AG10803 (cell line): Measurements from ENCODE around the gene CD84.
"Not testable (repeated sequence)": the region's sequence is repeated elsewhere in the genome, so short reads cannot be mapped to it uniquely, and the experiment has no call there.

Experiments
- DNase-seq: peaks from one replicate; pipeline ENCODE4 v3.0.0; 2010; ENCODE audit warnings: low read depth
- H3K4me3 ChIP-seq: 2 replicates; pipeline ENCODE4 v1.5.1; 2011; ENCODE audit warnings: mild to moderate bottlenecking, low read length, control low read depth
- TF ChIP-seq, protein P1 (sequence below): conservative IDR thresholded peaks from 2 replicates; pipeline ENCODE4 v1.5.1; 2011; ENCODE audit warnings: mild to moderate bottlenecking, low read length, control low read depth, inconsistent platforms

The CD84 gene

DNA sequence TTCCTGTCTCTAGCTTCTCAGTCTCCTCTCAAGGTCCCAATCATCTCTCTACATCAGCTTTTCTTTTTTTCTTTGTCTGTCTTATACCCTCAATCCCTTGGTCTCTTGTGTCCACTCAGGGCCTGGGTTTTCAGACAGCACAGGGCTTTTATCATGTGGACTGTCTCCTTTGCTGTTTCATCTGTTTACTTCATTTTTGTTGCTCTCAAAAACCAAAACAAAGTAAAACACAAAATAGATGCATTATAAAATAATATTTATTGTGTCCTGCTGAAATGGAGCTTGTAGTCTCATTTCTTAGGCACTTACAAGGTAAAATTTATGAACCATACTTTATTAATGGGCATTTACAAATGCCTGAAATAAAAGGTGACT lies 38.5 kb downstream of the CD84 start:
- H3K4me3 ChIP-seq: no peak overlapping the region
- no peak for DNase-seq
- TF ChIP-seq, protein P1, sequence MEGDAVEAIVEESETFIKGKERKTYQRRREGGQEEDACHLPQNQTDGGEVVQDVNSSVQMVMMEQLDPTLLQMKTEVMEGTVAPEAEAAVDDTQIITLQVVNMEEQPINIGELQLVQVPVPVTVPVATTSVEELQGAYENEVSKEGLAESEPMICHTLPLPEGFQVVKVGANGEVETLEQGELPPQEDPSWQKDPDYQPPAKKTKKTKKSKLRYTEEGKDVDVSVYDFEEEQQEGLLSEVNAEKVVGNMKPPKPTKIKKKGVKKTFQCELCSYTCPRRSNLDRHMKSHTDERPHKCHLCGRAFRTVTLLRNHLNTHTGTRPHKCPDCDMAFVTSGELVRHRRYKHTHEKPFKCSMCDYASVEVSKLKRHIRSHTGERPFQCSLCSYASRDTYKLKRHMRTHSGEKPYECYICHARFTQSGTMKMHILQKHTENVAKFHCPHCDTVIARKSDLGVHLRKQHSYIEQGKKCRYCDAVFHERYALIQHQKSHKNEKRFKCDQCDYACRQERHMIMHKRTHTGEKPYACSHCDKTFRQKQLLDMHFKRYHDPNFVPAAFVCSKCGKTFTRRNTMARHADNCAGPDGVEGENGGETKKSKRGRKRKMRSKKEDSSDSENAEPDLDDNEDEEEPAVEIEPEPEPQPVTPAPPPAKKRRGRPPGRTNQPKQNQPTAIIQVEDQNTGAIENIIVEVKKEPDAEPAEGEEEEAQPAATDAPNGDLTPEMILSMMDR: no peak

DNA sequence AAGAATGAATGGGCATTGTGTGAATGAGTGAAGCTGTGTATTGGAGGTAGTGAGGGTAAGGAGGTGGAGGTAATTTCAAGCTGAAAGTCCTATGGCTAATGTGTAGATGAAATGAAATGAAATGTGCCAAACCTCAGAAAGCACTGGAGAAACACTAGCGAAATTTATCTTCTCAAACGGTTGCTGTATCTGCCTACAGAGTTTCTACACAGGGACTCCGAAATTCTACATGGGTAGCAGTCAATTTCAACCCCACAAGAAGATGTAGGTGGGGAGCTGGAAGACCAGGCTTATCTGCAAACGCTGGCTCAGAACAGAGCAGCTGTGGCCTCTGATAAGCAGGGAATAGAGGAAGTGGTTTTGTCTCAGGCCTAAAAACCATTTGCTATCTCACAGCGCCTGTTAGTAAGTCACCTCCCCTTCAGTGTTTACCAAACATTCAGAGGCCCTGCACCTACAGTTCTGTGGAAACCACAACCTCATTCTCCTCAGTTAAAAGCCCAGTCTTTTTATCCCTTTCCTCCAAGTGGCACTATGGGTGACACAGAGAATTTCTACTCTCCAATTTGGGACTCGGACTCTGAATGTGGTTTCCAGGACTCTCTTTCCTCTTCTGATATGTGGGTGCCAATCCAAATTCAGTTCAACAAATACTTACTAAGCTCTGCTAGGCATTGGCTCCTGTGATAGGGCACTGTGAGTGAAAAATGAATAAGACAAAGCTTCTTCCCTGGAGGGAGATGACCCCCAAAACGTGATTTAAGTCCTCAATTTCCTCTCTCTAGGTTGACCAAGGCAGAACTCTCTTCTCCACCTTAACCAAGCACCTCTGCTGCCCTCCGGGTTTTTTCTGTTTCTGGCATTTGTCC lies 39.1 kb downstream of the CD84 start:
- H3K4me3 ChIP-seq: no peak overlapping the region
- TF ChIP-seq, protein P1: no peak
- no peak for DNase-seq

DNA sequence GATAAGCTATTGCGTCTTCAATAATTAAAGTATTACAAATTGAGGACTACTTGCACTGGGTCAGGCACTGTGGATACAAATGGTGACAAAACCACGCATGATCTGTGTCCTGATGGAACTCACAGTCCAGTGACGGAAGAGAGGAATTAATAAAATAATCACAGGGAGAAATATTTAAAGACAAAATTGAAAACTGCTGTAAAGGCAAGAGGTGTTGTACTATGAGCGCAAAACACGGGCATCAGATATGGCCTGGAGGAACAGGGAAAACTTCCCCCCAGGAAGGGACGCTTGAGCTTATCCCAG lies 39.7 kb downstream of the CD84 start:
- DNase-seq: no peak
- TF ChIP-seq, protein P1: no peak
- H3K4me3 ChIP-seq: no peak overlapping the region

DNA sequence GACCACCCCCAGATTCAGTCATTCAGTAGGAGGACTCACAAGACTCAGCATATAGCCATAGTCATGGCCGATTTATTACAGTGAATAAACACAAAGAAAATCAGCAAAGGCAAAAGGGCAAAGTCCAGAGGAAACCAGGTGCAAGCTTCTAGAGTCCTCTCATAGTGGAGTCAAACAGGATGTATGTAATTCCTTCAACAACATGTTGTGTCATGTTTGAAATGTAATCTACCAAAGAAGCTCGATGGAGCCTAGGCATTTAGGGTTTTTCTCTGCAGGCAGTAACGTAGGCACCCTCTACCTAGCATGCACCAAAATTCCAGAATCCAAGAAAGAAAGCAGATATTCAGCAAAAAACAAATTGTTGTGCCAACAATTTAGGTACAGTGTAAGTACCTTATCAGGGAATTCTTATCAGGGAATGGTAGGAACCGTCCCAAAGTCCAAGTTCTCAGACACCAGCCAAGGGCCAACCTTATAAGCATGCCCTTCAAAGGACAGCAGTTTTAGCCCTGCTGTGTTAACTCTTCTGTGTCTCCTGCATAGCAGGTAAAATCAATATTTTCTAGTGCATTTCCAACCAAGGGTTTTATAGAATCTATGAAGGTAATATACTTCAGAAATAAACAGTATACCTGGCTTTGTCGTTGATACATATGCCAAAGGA lies 40.2 kb downstream of the CD84 start:
- TF ChIP-seq, protein P1: no peak
- no peak for DNase-seq
- no peak overlapping the region for H3K4me3 ChIP-seq

DNA sequence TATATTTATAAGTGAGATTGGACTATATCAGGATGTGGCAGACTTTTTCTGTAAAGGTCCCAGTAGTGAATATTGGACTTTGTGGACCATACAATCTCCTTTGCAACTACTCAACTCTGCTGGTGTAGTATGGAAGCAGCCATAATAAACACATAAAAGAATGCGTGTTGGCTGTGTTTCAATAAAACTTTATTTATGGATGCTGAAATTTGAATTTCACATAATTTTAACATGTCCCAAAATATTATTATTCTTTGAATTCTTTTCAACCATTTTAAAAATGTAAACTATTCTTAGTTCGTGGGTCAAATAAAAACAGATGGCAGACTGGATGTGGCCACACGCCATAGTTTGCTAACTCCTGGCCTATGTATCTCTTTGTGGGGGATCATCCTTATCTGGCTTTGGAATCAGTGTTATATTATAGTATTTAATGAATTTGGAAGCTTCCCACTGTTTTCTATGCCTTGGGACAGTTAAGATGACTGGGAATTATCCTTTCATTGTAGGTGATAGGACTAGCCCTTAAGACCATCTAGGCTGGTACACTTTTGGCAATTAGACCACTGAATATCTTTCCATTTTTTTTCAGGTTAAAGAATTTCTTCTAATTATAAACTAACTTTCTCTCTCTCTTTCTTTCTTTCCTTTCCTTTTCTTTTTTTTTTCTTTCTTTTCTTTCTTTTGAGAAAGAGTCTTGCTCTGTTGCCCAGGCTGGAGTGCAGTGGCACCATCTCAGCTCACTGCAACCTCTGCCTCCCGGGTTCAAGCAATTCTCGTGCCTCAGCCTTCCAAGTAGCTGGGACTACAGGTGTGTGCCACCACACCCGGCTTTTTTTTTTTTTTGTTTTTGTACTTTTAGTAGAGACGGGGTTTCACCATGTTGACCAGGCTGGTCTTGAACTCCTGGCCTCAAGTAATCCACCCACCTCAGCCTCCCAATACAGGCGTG lies 41.3 kb downstream of the CD84 start:
- no peak overlapping the region for H3K4me3 ChIP-seq
- TF ChIP-seq, protein P1: no peak
- no peak for DNase-seq

DNA sequence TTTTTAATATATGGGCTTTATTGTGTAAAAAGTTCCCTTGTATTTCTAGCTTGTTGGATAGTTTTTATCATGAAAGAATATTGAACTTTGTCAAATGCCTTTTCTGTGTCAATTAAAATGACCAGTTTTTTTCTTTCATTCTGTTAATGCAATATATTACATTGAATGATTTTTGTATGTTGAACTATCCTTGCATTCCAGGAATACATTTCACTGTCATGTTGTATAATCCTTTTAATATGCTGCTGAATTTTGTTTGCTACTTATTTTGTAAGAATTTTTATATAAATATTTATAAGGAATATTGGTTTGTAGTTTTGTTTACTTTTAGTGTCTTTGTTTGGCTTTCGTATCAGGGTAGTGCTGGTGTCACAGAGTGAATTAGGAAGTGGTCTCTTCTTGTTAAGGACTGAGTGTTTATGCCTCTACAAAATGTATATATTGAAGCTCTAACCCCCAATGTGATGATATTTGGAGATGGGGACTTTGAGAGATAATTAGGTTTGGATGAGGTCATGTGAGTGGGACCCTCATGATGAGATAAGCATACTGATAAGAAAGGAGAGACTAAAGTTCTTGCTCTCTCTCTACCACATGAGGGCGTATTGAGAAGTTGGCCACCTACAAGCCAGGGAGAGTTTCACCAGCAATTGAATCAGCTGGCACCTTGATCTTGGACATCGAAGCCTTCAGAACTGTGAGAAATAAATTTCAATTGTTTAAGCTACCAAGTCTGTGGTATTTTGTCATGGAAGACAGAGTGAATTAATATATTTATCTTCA lies 44.3 kb downstream of the CD84 start:
- DNase-seq: no peak
- TF ChIP-seq, protein P1: no peak
- H3K4me3 ChIP-seq: no peak overlapping the region

DNA sequence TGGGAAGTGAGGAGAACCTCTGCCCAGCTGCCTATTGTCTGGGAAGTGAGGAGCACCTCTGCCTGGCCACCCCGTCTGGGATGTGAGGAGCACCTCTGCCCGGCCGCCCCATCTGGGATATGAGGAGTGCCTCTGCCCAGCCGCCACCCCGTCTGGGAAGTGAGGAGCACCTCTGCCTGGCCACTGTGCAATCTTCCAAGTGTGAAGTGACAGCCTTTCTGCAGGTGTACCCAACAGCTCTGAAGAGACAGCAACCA lies 46.8 kb downstream of the CD84 start:
- not testable (repeated sequence) for H3K4me3 ChIP-seq, DNase-seq

DNA sequence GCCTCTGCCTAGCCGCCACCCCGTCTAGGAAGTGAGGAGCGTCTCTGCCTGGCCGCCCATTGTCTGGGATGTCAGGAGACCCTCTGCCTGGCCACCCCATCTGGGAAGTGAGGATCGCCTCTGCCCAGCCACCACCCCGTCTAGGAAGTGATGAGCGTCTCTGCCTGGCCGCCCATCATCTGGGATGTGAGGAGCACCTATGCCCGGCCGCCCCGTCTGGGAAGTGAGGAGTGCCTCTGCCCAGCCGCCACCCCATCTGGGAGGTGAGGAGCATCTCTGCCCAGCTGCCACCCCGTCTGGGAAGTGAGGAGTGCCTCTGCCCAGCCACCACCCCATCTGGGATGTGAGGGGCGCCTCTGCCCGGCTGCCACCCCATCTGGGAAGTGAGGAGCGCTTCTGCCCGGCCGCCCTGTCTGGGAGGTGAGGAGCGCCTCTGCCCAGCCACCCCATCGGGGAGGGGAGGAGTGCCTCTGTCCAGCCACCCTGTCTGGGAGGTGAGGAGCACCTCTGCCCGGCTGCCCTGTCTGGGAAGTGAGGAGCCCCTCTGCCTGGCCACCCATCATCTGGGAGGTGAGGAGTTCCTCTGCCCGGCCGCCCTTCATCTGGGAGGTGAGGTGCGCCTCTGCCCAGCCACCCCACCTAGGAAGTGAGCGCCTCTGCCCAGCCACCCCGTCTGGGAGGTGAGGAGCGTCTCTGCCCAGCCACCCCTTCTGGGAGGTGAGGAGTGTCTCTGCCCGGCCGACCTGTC lies 47.3 kb downstream of the CD84 start:
- not testable (repeated sequence) for H3K4me3 ChIP-seq, DNase-seq

DNA sequence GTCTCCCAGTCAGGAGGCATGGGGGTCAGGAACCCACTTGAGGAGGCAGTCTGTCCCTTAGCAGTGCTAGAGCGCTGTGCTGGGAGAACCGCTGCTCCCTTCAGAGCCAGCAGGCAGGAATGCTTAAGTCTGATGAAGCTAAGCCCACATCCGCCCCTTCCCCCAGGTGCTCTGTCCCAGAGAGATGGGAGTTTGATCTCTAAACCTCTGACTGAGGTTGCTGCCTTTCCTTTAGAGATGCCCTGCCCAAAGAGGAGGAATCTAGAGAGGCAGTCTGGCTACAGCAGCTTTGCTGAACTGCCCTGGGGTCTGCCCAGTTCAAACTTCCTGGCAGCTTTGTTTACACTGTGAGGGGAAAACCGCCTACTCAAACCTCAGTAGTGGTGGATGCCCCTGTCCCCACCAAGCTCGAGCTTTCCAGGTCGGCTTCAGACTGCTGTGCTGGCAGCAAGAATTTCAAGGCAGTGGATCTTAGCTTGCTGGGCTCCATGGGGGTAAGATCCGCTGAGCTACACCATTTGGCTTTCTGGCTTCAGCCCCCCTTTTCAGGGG lies 49.8 kb downstream of the CD84 start:
- not testable (repeated sequence) for H3K4me3 ChIP-seq, DNase-seq

DNA sequence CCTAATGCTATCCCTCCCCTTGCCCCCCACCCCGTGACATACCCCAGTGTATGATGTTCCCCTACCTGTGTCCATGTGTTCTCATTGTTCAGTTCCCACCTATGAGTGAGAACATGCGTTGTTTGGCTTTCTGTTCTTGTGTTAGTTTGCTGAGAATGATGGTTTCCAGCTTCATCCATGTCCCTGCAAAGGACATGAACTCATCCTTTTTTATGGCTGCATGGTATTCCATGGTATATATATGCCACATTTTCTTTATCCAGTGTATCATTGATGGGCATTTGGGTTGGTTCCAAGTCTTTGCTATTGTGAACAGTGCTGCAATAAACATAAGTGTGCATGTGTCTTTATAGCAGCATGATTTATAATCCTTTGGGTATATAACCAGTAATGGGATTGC lies 55.5 kb downstream of the CD84 start:
- H3K4me3 ChIP-seq, DNase-seq: not testable (repeated sequence)
